GM12892 (cell line): ENCODE measurements around the gene STRC.
A peak's percentile ranks its signal among the peaks of the same experiment; 100 is the strongest.
"Not testable (repeated sequence)": the region's sequence is repeated elsewhere in the genome, so short reads cannot be mapped to it uniquely, and the experiment has no call there.

Source experiments
- DNase-seq: peaks from one replicate; pipeline ENCODE4 v3.0.0; 2011; ENCODE audit not compliant: insufficient read length
- FAIRE-seq: peaks from 2 replicates; lab custom pipeline; 2011; peaks lifted over from hg19 to GRCh38; lab: Jason Lieb, UNC
- POLR2A ChIP-seq: IDR thresholded peaks from 2 replicates; pipeline ENCODE4 v1.6.1; 2011; ENCODE audit warnings: low read depth, low read length, control low read depth
- POLR2AphosphoS5 ChIP-seq: IDR thresholded peaks from 2 replicates; pipeline ENCODE4 v1.6.1; 2011; ENCODE audit warnings: low read depth, low read length, control low read depth
- TAF1 ChIP-seq: IDR thresholded peaks from 2 replicates; pipeline ENCODE4 v1.6.1; 2011; ENCODE audit warnings: low read depth, mild to moderate bottlenecking, control low read depth, low read length, borderline replicate concordance

Gene STRC

DNA sequence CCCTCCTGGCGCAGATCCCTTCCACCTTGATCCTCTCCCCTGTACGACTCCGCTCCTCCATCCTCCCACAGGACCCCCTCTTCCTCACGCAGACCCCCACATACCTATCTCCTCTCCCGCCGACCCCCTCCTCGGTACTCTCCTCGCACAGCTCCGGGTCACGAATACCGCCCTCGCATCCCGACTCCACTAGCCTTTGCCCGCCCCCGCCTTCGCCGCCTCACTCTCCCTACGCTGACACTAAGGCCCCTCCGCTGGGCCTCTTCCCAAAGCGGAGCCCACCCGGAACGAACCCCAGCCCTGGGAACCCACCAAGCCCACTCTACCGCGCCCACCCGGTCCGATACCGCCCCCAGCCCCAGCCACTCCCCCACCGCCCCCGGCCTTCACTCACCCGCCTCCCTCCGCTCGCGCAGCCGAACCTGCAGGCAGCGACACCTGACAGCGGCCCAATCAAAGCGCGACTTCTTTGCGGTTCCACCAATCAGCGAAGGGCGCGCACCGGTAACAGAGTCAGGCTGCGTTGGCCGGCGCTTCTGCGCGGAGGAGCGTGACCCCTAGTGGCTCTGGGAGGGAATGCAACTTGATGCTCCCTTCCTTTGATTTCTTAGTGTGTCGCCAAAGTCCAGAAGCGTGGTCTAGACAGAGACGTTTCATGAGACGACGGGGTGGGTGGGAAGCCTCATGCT lies 28.7 kb downstream of the STRC start, which contains the start of gene PPIP5K1:
Gene PPIP5K1, minus strand, starts transcription at position 431 of the 689 bp plus-strand sequence. CDS start 5,704 bp downstream, outside the sequence.
- peak; percentile 100 for FAIRE-seq
- not testable (repeated sequence) for DNase-seq

DNA sequence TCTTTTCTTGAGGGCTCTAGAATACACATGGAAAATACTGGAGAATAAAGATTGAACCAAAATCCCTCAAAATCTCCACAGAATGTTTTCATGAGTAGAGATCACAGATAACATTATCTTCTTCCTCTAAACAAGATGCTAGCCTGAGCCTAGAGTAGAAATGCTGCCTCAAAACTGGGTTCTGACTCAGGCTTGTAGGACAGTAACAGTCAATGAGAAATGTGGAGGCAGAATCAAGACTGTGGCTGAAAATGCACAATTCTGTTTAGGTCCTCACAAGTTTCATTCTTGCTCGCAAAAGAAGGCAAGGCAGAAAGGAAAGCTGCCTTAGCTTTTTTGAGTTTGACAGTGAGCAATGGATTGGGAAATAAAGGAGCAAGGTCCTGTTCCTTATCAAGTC lies 44.0 kb downstream of the STRC start:
- DNase-seq, FAIRE-seq: not testable (repeated sequence)

- not testable (repeated sequence) for DNase-seq, FAIRE-seq
Observed at GRCh38 chr15:43566615-43567014, 52.0 kb downstream of the STRC start.

DNA sequence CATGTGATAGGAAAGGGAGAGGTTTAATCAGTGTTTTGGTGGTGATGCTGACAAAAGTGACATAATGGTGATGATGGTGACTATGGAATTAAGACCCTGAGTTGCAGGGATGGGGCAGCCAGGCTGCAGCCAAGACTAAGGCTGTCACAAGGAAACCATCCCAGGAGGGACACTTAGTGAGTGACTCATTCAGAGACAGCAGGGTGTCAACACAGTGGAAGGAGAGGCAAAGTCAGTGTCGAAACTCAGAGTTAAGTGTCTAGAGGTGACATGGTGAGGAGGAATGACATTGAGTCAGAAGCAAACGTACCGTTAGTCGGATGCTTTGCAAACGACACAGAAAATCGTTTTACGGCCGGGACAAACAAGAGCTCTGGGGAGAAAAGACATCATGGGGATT lies 54.8 kb downstream of the STRC start:
- DNase-seq, FAIRE-seq: not testable (repeated sequence)

- not testable (repeated sequence) for DNase-seq, FAIRE-seq
Observed at GRCh38 chr15:43562753-43563152, 55.8 kb downstream of the STRC start.

DNA sequence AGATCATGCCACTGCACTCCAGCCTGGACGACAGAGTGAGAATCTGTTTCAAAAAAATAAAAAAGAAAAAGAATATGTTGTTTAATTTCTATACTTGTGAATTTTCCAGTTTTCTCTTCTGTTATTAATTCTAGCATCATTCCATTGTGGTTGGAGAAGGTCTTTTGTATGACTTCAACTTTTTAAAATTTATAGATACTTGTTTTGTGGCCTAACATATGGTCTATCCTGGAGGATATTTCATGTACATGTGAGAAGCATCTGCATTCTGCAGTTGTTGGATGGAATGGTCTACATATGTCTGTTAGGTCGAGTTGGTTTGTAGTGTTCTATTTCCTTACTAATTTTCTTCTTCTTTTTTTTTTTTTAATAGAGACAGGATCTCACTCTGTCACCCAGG lies 65.6 kb downstream of the STRC start:
- TF ChIP-seq TAF1 (no peak), POLR2AphosphoS5 (no peak), POLR2A (no peak)
- FAIRE-seq, result no peak

GRCh38 chr15:43552256-43552655 lies 66.3 kb downstream of the STRC start:
- DNase-seq (no peak), FAIRE-seq (no peak)
- TF ChIP-seq POLR2AphosphoS5 (no peak), TAF1 (no peak), POLR2A (no peak)

More for the DNA sequence above, 65.6 kb downstream of the STRC start:
- DNase-seq, result no peak

- DNase-seq (no peak), FAIRE-seq (no peak)
- TF ChIP-seq POLR2A, result no peak
- no peak for TF ChIP-seq TAF1
- TF ChIP-seq POLR2AphosphoS5, result no peak
Observed at GRCh38 chr15:43550527-43551363, 67.9 kb downstream of the STRC start.
